Panc1 (cell line): ENCODE measurements around the gene CFAP97D1. TPM values are rescaled to one million over a fixed set of nuclear protein-coding genes. Genes with fewer than 3 reads are reported as not detected.

Experiments used
- ATAC-seq: fragments of 200-7000 bp; cut with Tn5 transposase; 2 replicates; pipeline ENCODE4 v1.9.1; 2020; ENCODE audit warnings: mild to moderate bottlenecking, moderate library complexity
- BruUV-seq: library from RNA; stranded (reverse); fragments of 400-500 nt; replicated peaks from 2 replicates; lab custom pipeline; 2021; lab: Mats Ljungman, UMichigan
- CTCF ChIA-PET: fragments of 300-600 bp; sonication (Branson Sonifier 250); formaldehyde crosslinking; loops from one replicate; lab custom pipeline; 2022; ENCODE audit warnings: antibody characterized with exemption; lab: Charles Lee
- POLR2A ChIA-PET: fragments of 300-600 bp; sonication (Branson Sonifier 250); formaldehyde crosslinking; loops from one replicate; lab custom pipeline; 2022; ENCODE audit warnings: antibody characterized with exemption; lab: Charles Lee
- DNase-seq: peaks from one replicate; pipeline ENCODE4 v3.0.0-alpha.2; 2010; ENCODE audit warnings: low read depth, low spot score
- H3K27ac ChIP-seq: 2 replicates; pipeline ENCODE4 v1.5.1; 2011; ENCODE audit warnings: mild to moderate bottlenecking, low read length, inconsistent platforms
- H3K27me3 ChIP-seq: fragments of 200-500 bp; sonication (Bioruptor generic); 2 replicates; pipeline ENCODE4 v1.6.0; 2014; ENCODE audit warnings: low read length, inconsistent platforms; ENCODE audit not compliant: control insufficient read depth, insufficient read depth
- H3K36me3 ChIP-seq: fragments of 200-500 bp; sonication (Bioruptor generic); 2 replicates; pipeline ENCODE4 v1.5.1; 2014; ENCODE audit warnings: inconsistent platforms, mild to moderate bottlenecking, low read length, moderate library complexity; ENCODE audit not compliant: control insufficient read depth, insufficient read depth
- H3K4me1 ChIP-seq: 2 replicates; pipeline ENCODE4 v1.5.1; 2011; ENCODE audit warnings: inconsistent platforms, mild to moderate bottlenecking, low read length, moderate library complexity; ENCODE audit not compliant: control insufficient read depth, insufficient read depth
- H3K4me3 ChIP-seq, 2 experiments: 2 replicates each; pipeline ENCODE4 v1.5.1; 2011 to 2012; ENCODE audit warnings: low read depth in 2 of 2, low read length in 2 of 2, mild to moderate bottlenecking in 2 of 2, inconsistent platforms in 1 of 2, moderate library complexity in 1 of 2
- H3K9me3 ChIP-seq: fragments of 200-500 bp; sonication (Bioruptor generic); 2 replicates; pipeline ENCODE4 v1.5.1; 2014; ENCODE audit warnings: low read depth, mild to moderate bottlenecking, inconsistent platforms, low read length, moderate library complexity; ENCODE audit not compliant: control insufficient read depth, insufficient read depth
- CTCF ChIP-seq: fragments of 450-650 bp; IDR thresholded peaks from 2 replicates; pipeline ENCODE4 v1.5.1; 2017; ENCODE audit warnings: mild to moderate bottlenecking
- POLR2AphosphoS5 ChIP-seq: IDR thresholded peaks from 2 replicates; pipeline ENCODE4 v1.6.1; 2012; ENCODE audit warnings: mild to moderate bottlenecking, low read depth, low read length, moderate library complexity
- REST ChIP-seq, 2 experiments: IDR thresholded peaks; 2 replicates each; pipeline ENCODE4 v1.6.1; 2011 to 2012; ENCODE audit warnings: low read depth in 2 of 2, control low read depth in 1 of 2, low read length in 1 of 2, mild to moderate bottlenecking in 1 of 2, moderate library complexity in 1 of 2; ENCODE audit not compliant: insufficient read depth in 1 of 2
- SIN3A ChIP-seq: IDR thresholded peaks from 2 replicates; pipeline ENCODE4 v1.6.1; 2012; ENCODE audit warnings: low read depth, mild to moderate bottlenecking, low read length, moderate library complexity, borderline replicate concordance; ENCODE audit not compliant: insufficient read depth
- TCF7L2 ChIP-seq: IDR thresholded peaks from 2 replicates; pipeline ENCODE4 v1.6.1; 2011; ENCODE audit warnings: mild to moderate bottlenecking, low read depth, low read length, inconsistent platforms
- in situ Hi-C: cut with HindIII; loops from 2 replicates; pipeline ENCODE4 v1.10.0; 2016; ENCODE audit warnings: low sequenced_read_pairs, low pct_unique_long_range_greater_than_20kb
- intact Hi-C: fragments of 100-400 bp; cut with micrococcal nuclease; formaldehyde crosslinking; loops from one replicate; pipeline ENCODE4 v1.10.0; 2022; ENCODE audit not compliant: unreplicated experiment
- total RNA-seq: library from RNA; stranded (reverse); gene quantifications from one replicate; pipeline ENCODE4 v1.2.1, GENCODE V29; 2021; ENCODE audit not compliant: unreplicated experiment

The CFAP97D1 gene
- total RNA-seq, 1 experiment from 2014 or later = not detected

- intact Hi-C loops = no loop called here
- Histone ChIP-seq H3K27ac (no peak overlapping the region), H3K36me3 (no peaks in the 10 kb centered on the region), H3K27me3 (no peaks in the 10 kb centered on the region), H3K9me3 (no peaks in the 10 kb centered on the region), H3K4me1 (no peaks in the 10 kb centered on the region), H3K4me3 (no peak overlapping the region)
- ChIA-PET POLR2A (no interaction called here), CTCF (no interaction called here)
- DNase-seq (no peak), ATAC-seq (no peak)
- in situ Hi-C loops = no loop called here
- BruUV-seq = no TSS peak
- TF ChIP-seq CTCF (no peak), SIN3A (no peak), TCF7L2 (no peak), POLR2AphosphoS5 (no peak)
Observed at GRCh38 chr17:43800736-43801135, 20.5 kb downstream of the CFAP97D1 start.

- Histone ChIP-seq H3K9me3 (no peaks in the 10 kb centered on the region), H3K36me3 (no peaks in the 10 kb centered on the region), H3K27ac (no peak overlapping the region), H3K4me3 (no peak overlapping the region), H3K27me3 (no peaks in the 10 kb centered on the region), H3K4me1 (no peaks in the 10 kb centered on the region)
- BruUV-seq = no TSS peak
- in situ Hi-C loops = no loop called here
- ChIA-PET CTCF (no interaction called here), POLR2A (no interaction called here)
- ATAC-seq = no peak
- DNase-seq = no peak
- TF ChIP-seq CTCF (no peak), POLR2AphosphoS5 (no peak), SIN3A (no peak), REST (IDR thresholded peaks at IDR 0.05; ENCODE audit: insufficient read depth in 1 of 2, low read depth in 2 of 2, low read length in 1 of 2) (no peak), TCF7L2 (no peak)
- intact Hi-C loops = no loop called here
Observed at GRCh38 chr17:43801844-43802243, 21.6 kb downstream of the CFAP97D1 start.
